Stimulated activated CD8-positive, alpha-beta memory T cell treated with anti-CD3 and anti-CD28 coated beads, Interleukin-15, amount 100 ng/mL, for 1 hour (primary cell): ENCODE results near the gene IL18RAP.

Experiments used
- DNase-seq: peaks from one replicate; pipeline ENCODE4 v3.0.0-alpha.2; 2020; ENCODE audit warnings: low read depth

The IL18RAP gene

GRCh38 chr2:102498414-102498813 is 75.5 kb downstream of the IL18RAP start:
- no peak for DNase-seq

GRCh38 chr2:102499558-102499957 is 76.6 kb downstream of the IL18RAP start:
- no peak for DNase-seq
